ENCODE data around the gene REEP5. TPM values are rescaled to one million over a fixed set of nuclear protein-coding genes. Genes with fewer than 3 reads are reported as not detected.

REEP5 gene
- total RNA-seq = 10 to 100 TPM; 65.7 to 91.6 (median 79.0) TPM

DNA sequence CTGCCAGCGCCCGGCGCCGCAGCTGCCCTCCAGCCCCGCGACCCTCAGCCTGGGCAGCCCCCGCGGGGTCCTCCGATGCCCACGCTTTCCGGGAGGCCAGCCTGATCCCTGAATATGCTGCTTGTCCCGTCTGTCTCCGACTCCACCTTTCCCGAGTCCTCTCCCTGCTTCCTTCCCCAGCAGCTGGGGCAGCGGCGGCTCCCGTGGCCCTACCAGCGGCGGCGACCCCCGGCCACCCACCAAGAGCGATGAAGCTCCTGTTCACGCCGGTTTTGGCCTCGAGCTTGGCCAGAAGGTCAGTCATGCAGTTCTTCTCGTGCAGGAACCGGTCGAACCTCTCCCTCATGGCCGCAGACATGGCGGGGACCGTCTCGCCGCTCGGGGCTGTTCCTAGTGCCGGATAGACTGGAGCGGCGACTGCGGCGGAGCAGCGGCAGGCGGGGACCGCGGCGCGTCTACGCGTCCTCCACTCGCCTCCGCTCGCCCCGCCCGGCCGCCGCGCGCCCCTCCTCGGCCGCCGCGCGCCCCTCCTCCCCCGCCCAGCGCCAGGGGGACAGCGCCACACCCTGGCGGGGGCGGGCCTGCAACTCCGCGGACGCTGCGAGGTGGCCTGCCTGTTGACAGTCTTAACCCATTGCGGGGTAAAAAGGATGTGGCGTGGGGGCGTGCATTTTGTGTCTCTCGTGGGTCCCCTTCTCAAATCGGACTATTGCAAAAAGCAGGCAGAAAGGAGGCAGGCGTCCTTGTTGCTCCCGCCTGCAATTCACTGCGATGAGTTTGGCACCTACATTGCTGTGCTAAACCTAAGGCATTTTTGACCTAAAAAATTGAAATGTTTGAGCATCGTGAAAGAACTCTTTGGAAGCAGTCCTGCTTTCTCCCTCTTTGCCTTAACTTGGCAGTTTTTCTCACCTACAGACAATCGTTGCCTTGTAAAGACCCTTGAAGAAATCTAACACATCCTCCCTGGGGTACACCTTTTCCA, at the start of gene REEP5:
Gene REEP5 (minus strand): TSS at position 395 of the 985 bp plus-strand sequence. CDS start 37 bp downstream, at position 358.
- Histone ChIP-seq H3K27me3 (no peaks in the 10 kb centered on the region), H3K4me3 (peak within 1 kb of the TSS; percentile 100), H3K4me1 (peaks cover 50% of the 10 kb centered on the region), H3K9me3 (no peaks in the 10 kb centered on the region), H3K36me3 (peaks cover 11% of the 10 kb centered on the region), H3K27ac (peak within 1 kb of the TSS; percentile 99)
- whole genome bisulfite sequencing = under 1% methylated on average over 22 of the region's 80 CpGs
- DNase-seq (ENCODE audit: low spot score in 2 of 2) = peak; percentile 84 to 88
- TF ChIP-seq POLR2A (IDR thresholded peaks at IDR 0.05) = peak; percentile 56 to 83
- TF ChIP-seq EP300 (IDR thresholded peaks at IDR 0.05) = no peak
- TF ChIP-seq, protein P1, sequence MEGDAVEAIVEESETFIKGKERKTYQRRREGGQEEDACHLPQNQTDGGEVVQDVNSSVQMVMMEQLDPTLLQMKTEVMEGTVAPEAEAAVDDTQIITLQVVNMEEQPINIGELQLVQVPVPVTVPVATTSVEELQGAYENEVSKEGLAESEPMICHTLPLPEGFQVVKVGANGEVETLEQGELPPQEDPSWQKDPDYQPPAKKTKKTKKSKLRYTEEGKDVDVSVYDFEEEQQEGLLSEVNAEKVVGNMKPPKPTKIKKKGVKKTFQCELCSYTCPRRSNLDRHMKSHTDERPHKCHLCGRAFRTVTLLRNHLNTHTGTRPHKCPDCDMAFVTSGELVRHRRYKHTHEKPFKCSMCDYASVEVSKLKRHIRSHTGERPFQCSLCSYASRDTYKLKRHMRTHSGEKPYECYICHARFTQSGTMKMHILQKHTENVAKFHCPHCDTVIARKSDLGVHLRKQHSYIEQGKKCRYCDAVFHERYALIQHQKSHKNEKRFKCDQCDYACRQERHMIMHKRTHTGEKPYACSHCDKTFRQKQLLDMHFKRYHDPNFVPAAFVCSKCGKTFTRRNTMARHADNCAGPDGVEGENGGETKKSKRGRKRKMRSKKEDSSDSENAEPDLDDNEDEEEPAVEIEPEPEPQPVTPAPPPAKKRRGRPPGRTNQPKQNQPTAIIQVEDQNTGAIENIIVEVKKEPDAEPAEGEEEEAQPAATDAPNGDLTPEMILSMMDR (IDR thresholded peaks at IDR 0.05) = peak; percentile 56 to 77
- TF ChIP-seq POLR2AphosphoS5 (IDR thresholded peaks at IDR 0.05) = peak; percentile 39 to 87 (median 66)

DNA sequence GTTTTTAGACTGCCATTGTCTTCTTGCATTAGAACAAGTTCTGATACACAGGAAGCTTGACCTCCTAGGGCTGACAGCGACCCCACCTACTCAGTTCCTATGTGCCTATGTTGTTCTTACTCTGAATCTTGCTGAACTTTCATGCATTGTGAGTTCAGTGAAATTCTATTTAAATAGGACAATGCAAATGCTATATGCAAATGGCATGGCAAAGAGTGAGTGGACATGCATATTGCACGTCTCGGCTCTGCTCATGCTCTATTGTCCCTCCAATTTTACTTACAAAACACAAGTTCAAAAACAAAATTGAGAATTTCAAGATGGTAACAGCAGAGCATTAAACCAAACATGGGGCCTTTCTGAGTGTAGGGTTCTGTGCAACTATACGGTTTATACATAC, 49.2 kb upstream of the REEP5 start:
- DNase-seq (ENCODE audit: low spot score in 2 of 2) = no peak
- peaks cover 18% of the 10 kb centered on the region for H3K4me1 ChIP-seq
- no peaks in the 10 kb centered on the region for H3K36me3 ChIP-seq
- TF ChIP-seq EP300 (IDR thresholded peaks at IDR 0.05) (no peak), POLR2A (IDR thresholded peaks at IDR 0.05) (no peak), POLR2AphosphoS5 (IDR thresholded peaks at IDR 0.05) (no peak)
- TF ChIP-seq, protein P1 (IDR thresholded peaks at IDR 0.05) = no peak
- no peak overlapping the region for H3K27ac ChIP-seq
- 97% methylated on average over 4 of the region's 4 CpGs for WGBS
- no peaks in the 10 kb centered on the region for H3K9me3 ChIP-seq
- no peaks in the 10 kb centered on the region for H3K27me3 ChIP-seq
- no peak overlapping the region for H3K4me3 ChIP-seq

DNA sequence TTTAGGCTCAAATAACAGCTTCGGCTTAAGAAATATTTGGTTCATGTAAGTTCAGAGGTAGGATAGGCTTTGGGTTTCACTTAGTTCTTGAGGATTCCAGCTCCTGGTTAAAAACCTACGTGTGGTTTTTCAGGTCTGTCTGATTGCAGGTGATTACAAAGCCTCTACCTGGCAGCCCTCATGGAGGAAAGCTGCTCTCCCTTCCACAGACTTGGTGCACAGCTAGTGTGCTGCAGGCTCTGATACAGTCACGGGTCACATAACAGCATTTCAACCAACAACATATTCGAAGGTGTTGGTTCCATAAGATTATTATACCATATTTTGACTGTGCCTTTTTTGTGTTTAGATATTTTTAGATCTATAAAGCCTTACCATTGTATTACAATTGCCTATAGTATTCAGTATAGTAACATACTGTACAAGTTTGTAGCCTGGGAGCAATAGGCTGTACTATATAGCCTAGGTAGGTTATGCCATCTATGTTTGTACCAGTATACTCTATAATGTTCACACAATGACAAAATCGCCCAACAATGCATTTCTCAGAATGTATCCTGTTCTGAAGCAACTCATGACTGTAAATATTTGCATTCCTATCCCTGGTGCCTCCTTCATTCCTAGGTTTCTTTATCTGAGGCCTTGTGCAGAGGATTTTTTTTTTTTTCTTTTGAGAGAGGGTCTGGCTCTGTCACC, 46.5 kb upstream of the REEP5 start:
- no peak for DNase-seq (ENCODE audit: low spot score in 2 of 2)
- H3K27ac ChIP-seq = no peak overlapping the region

DNA sequence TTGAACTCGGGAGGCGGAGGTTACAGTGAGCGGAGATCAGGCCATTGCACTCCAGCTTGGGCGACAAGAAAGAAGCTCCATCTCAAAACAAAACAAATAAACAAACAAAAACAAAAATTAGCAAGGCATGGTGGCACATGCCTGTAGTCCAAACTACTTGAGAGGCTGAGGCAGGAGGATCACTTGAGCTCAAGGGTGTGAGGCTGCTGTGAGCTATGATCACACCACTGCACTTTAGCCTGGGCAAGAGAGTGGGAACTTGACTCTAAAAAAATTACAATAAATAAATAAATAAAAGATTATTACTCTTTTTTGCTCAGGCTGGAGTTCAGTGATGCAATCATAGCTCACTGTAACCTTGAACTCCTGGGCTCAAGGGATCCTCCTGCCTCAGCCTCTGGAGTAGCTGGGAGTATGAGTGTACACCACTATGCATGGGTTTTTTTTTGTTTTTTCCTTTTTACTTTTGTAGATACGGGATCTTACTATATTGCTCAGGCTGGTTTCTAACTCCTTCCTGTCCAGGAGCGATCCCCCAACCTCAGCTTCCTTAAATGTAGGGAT, 45.6 kb upstream of the REEP5 start:
- TF ChIP-seq, protein P1 (IDR thresholded peaks at IDR 0.05) = no peak
- TF ChIP-seq POLR2AphosphoS5 (IDR thresholded peaks at IDR 0.05) (no peak), POLR2A (IDR thresholded peaks at IDR 0.05) (no peak), EP300 (IDR thresholded peaks at IDR 0.05) (no peak)
- H3K27me3 ChIP-seq = no peaks in the 10 kb centered on the region
- H3K36me3 ChIP-seq = no peaks in the 10 kb centered on the region
- DNase-seq (ENCODE audit: low spot score in 2 of 2) = no peak
- peaks cover 10% of the 10 kb centered on the region for H3K4me1 ChIP-seq
- 94% methylated on average over 6 of the region's 6 CpGs for WGBS
- no peak overlapping the region for H3K27ac ChIP-seq
- H3K4me3 ChIP-seq = no peak overlapping the region
- no peaks in the 10 kb centered on the region for H3K9me3 ChIP-seq

More for the DNA sequence above, 46.5 kb upstream of the REEP5 start:
- H3K4me1 ChIP-seq = peaks cover 7% of the 10 kb centered on the region
- TF ChIP-seq EP300 (IDR thresholded peaks at IDR 0.05) (no peak), POLR2A (IDR thresholded peaks at IDR 0.05) (no peak), POLR2AphosphoS5 (IDR thresholded peaks at IDR 0.05) (no peak)
- TF ChIP-seq, protein P1 (IDR thresholded peaks at IDR 0.05) = no peak
- H3K9me3 ChIP-seq = no peaks in the 10 kb centered on the region
- 78% methylated on average over 5 of the region's 5 CpGs for WGBS
- H3K4me3 ChIP-seq = no peak overlapping the region
- no peaks in the 10 kb centered on the region for H3K36me3 ChIP-seq
- no peaks in the 10 kb centered on the region for H3K27me3 ChIP-seq
